ENCODE measurements around the gene MCF2L. TPM values are rescaled to one million over a fixed set of nuclear protein-coding genes. Genes with fewer than 3 reads are reported as not detected.

MCF2L gene
- total RNA-seq, 2 experiments from 2014 or later: 6.5 to 7.4 TPM

- no peak overlapping the region for H3K4me3 Mint-ChIP-seq
- no peak for DNase-seq
- no peak overlapping the region for H3K27ac Mint-ChIP-seq
- no peaks in the 10 kb centered on the region for H3K4me1 Mint-ChIP-seq (ENCODE audit: low read depth)
- no peaks in the 10 kb centered on the region for H3K36me3 Mint-ChIP-seq (ENCODE audit: low read depth)
- H3K27me3 Mint-ChIP-seq (ENCODE audit: low read depth): no peaks in the 10 kb centered on the region
- intact Hi-C loops (cut with micrococcal nuclease): no loop called here
- H3K9me3 Mint-ChIP-seq: no peaks in the 10 kb centered on the region
- CTCF ChIA-PET: no interaction called here
These were observed 95.1 kb downstream of the MCF2L start for GRCh38 chr13:113064000-113064533.

- no peak overlapping the region for H3K4me3 Mint-ChIP-seq
- no peaks in the 10 kb centered on the region for H3K27me3 Mint-ChIP-seq (ENCODE audit: low read depth)
- no peaks in the 10 kb centered on the region for H3K4me1 Mint-ChIP-seq (ENCODE audit: low read depth)
- no peaks in the 10 kb centered on the region for H3K36me3 Mint-ChIP-seq (ENCODE audit: low read depth)
- no peak for DNase-seq
- H3K27ac Mint-ChIP-seq: no peak overlapping the region
- intact Hi-C loops (cut with micrococcal nuclease): no loop called here
- CTCF ChIA-PET: no interaction called here
- H3K9me3 Mint-ChIP-seq: no peaks in the 10 kb centered on the region
These were observed 95.8 kb downstream of the MCF2L start for GRCh38 chr13:113064534-113065405.

GRCh38 chr13:113065406-113066141 lies 96.6 kb downstream of the MCF2L start:
- H3K4me3 Mint-ChIP-seq: no peak overlapping the region
- H3K9me3 Mint-ChIP-seq: no peaks in the 10 kb centered on the region
- no peaks in the 10 kb centered on the region for H3K4me1 Mint-ChIP-seq (ENCODE audit: low read depth)
- H3K27me3 Mint-ChIP-seq (ENCODE audit: low read depth): no peaks in the 10 kb centered on the region
- H3K27ac Mint-ChIP-seq: no peak overlapping the region
- H3K36me3 Mint-ChIP-seq (ENCODE audit: low read depth): peaks cover 1% of the 10 kb centered on the region
- intact Hi-C loops (cut with micrococcal nuclease): no loop called here
- CTCF ChIA-PET: no interaction called here
- no peak for DNase-seq

GRCh38 chr13:113066142-113066455 lies 97.1 kb downstream of the MCF2L start:
- CTCF ChIA-PET: interaction anchor here (0.6 kb wide), 1 partner anchor 77 kb away, joined by 5 read pairs; no protein-coding TSS in a partner anchor
- Mint-ChIP-seq H3K4me3 (no peak overlapping the region), H3K27me3 (ENCODE audit: low read depth) (no peaks in the 10 kb centered on the region), H3K4me1 (ENCODE audit: low read depth) (no peaks in the 10 kb centered on the region), H3K9me3 (no peaks in the 10 kb centered on the region), H3K27ac (no peak overlapping the region), H3K36me3 (ENCODE audit: low read depth) (peaks cover 6% of the 10 kb centered on the region)
- intact Hi-C loops (cut with micrococcal nuclease): no loop called here
- DNase-seq: no peak

GRCh38 chr13:113066746-113067145 lies 97.7 kb downstream of the MCF2L start:
- H3K27ac Mint-ChIP-seq: no peak overlapping the region
- H3K9me3 Mint-ChIP-seq: peaks cover 4% of the 10 kb centered on the region
- H3K36me3 Mint-ChIP-seq (ENCODE audit: low read depth): peaks cover 13% of the 10 kb centered on the region
- DNase-seq: no peak
- no peaks in the 10 kb centered on the region for H3K4me1 Mint-ChIP-seq (ENCODE audit: low read depth)
- intact Hi-C loops (cut with micrococcal nuclease): no loop called here
- CTCF ChIA-PET: interaction anchor here (0.6 kb wide), 1 partner anchor 76 kb away, joined by 5 read pairs; no protein-coding TSS in a partner anchor
- H3K4me3 Mint-ChIP-seq: no peak overlapping the region
- H3K27me3 Mint-ChIP-seq (ENCODE audit: low read depth): no peaks in the 10 kb centered on the region

- Mint-ChIP-seq H3K27ac (no peak overlapping the region), H3K9me3 (peaks cover 4% of the 10 kb centered on the region)
These were observed 101.1 kb downstream of the MCF2L start for GRCh38 chr13:113069861-113070805.

GRCh38 chr13:113070855-113071254 lies 101.8 kb downstream of the MCF2L start:
- Mint-ChIP-seq H3K27ac (no peak overlapping the region), H3K36me3 (ENCODE audit: low read depth) (peaks cover 16% of the 10 kb centered on the region), H3K9me3 (peaks cover 4% of the 10 kb centered on the region), H3K4me1 (ENCODE audit: low read depth) (no peaks in the 10 kb centered on the region), H3K4me3 (no peak overlapping the region), H3K27me3 (ENCODE audit: low read depth) (no peaks in the 10 kb centered on the region)
- intact Hi-C loops (cut with micrococcal nuclease): no loop called here
- DNase-seq: no peak
- CTCF ChIA-PET: no interaction called here

More at GRCh38 chr13:113069861-113070805, 101.1 kb downstream of the MCF2L start:
- intact Hi-C loops (cut with micrococcal nuclease): no loop called here
- Mint-ChIP-seq H3K27me3 (ENCODE audit: low read depth) (no peaks in the 10 kb centered on the region), H3K36me3 (ENCODE audit: low read depth) (peaks cover 16% of the 10 kb centered on the region), H3K4me3 (no peak overlapping the region), H3K4me1 (ENCODE audit: low read depth) (no peaks in the 10 kb centered on the region)
- CTCF ChIA-PET: no interaction called here
- no peak for DNase-seq

GRCh38 chr13:113072376-113072775 lies 103.4 kb downstream of the MCF2L start:
- no peak for DNase-seq
- no peaks in the 10 kb centered on the region for H3K4me1 Mint-ChIP-seq (ENCODE audit: low read depth)
- intact Hi-C loops (cut with micrococcal nuclease): no loop called here
- peaks cover 4% of the 10 kb centered on the region for H3K9me3 Mint-ChIP-seq
- CTCF ChIA-PET: no interaction called here
- H3K27me3 Mint-ChIP-seq (ENCODE audit: low read depth): no peaks in the 10 kb centered on the region
- H3K27ac Mint-ChIP-seq: no peak overlapping the region
- peaks cover 16% of the 10 kb centered on the region for H3K36me3 Mint-ChIP-seq (ENCODE audit: low read depth)
- H3K4me3 Mint-ChIP-seq: no peak overlapping the region

- no peak overlapping the region for H3K4me3 Mint-ChIP-seq
- no peaks in the 10 kb centered on the region for H3K27me3 Mint-ChIP-seq (ENCODE audit: low read depth)
- peaks cover 4% of the 10 kb centered on the region for H3K9me3 Mint-ChIP-seq
- intact Hi-C loops (cut with micrococcal nuclease): no loop called here
- peaks cover 19% of the 10 kb centered on the region for H3K36me3 Mint-ChIP-seq (ENCODE audit: low read depth)
- DNase-seq: no peak
- no peaks in the 10 kb centered on the region for H3K4me1 Mint-ChIP-seq (ENCODE audit: low read depth)
- CTCF ChIA-PET: no interaction called here
- H3K27ac Mint-ChIP-seq: no peak overlapping the region
These were observed 104.9 kb downstream of the MCF2L start for GRCh38 chr13:113073942-113074341.

- DNase-seq: no peak
- Mint-ChIP-seq H3K36me3 (ENCODE audit: low read depth) (peaks cover 19% of the 10 kb centered on the region), H3K27me3 (ENCODE audit: low read depth) (no peaks in the 10 kb centered on the region), H3K4me1 (ENCODE audit: low read depth) (no peaks in the 10 kb centered on the region), H3K4me3 (no peak overlapping the region), H3K9me3 (peaks cover 4% of the 10 kb centered on the region), H3K27ac (no peak overlapping the region)
- intact Hi-C loops (cut with micrococcal nuclease): no loop called here
- CTCF ChIA-PET: no interaction called here
These were observed 105.4 kb downstream of the MCF2L start for GRCh38 chr13:113074401-113074800.

- Mint-ChIP-seq H3K36me3 (ENCODE audit: low read depth) (peaks cover 19% of the 10 kb centered on the region), H3K9me3 (peaks cover 4% of the 10 kb centered on the region), H3K27me3 (ENCODE audit: low read depth) (no peaks in the 10 kb centered on the region), H3K27ac (no peak overlapping the region), H3K4me3 (no peak overlapping the region), H3K4me1 (ENCODE audit: low read depth) (no peaks in the 10 kb centered on the region)
- DNase-seq: no peak
- CTCF ChIA-PET: no interaction called here
- intact Hi-C loops (cut with micrococcal nuclease): no loop called here
These were observed 105.9 kb downstream of the MCF2L start for GRCh38 chr13:113074876-113075275.

GRCh38 chr13:113075711-113076110 lies 106.7 kb downstream of the MCF2L start:
- Mint-ChIP-seq H3K4me3 (no peak overlapping the region), H3K27me3 (ENCODE audit: low read depth) (no peaks in the 10 kb centered on the region), H3K9me3 (peaks cover 4% of the 10 kb centered on the region), H3K27ac (no peak overlapping the region), H3K36me3 (ENCODE audit: low read depth) (peaks cover 16% of the 10 kb centered on the region), H3K4me1 (ENCODE audit: low read depth) (no peaks in the 10 kb centered on the region)
- intact Hi-C loops (cut with micrococcal nuclease): no loop called here
- no peak for DNase-seq
- CTCF ChIA-PET: interaction anchor here (0.7 kb wide), 1 partner anchor 185 kb away, joined by 5 read pairs; no protein-coding TSS in a partner anchor
